H9 (cell line): Measurements from ENCODE around the gene PAQR7. TPM values are rescaled to one million over a fixed set of nuclear protein-coding genes. Genes with fewer than 3 reads are reported as not detected.

Source experiments
- DNase-seq: peaks from one replicate; pipeline ENCODE4 v3.0.0-alpha.2; 2017
- H2AFZ ChIP-seq: one replicate; pipeline ENCODE4 v1.6.1; 2013; ENCODE audit warnings: mild to moderate bottlenecking, low read length, control low read depth, moderate library complexity
- H2AK5ac ChIP-seq: 2 replicates; pipeline ENCODE4 v1.6.1; 2013; ENCODE audit warnings: low read length, control low read depth, mixed read lengths; ENCODE audit not compliant: insufficient read length
- H2BK120ac ChIP-seq: one replicate; pipeline ENCODE4 v1.6.1; 2013; ENCODE audit warnings: low read depth, mild to moderate bottlenecking, low read length, control low read depth, inconsistent platforms; ENCODE audit not compliant: poor library complexity, severe bottlenecking
- H2BK12ac ChIP-seq: 2 replicates; pipeline ENCODE4 v1.6.1; 2013; ENCODE audit warnings: low read length, control low read depth, mixed read lengths, low read depth; ENCODE audit not compliant: insufficient read length
- H2BK15ac ChIP-seq: 2 replicates; pipeline ENCODE4 v1.6.1; 2013; ENCODE audit warnings: low read depth, low read length, control low read depth
- H2BK20ac ChIP-seq: one replicate; pipeline ENCODE4 v1.6.1; 2013; ENCODE audit warnings: low read depth, mild to moderate bottlenecking, low read length, control low read depth, inconsistent platforms; ENCODE audit not compliant: poor library complexity, severe bottlenecking
- H2BK5ac ChIP-seq: 2 replicates; pipeline ENCODE4 v1.6.1; 2013; ENCODE audit warnings: low read length, control low read depth, mixed read lengths; ENCODE audit not compliant: insufficient read length
- H3K14ac ChIP-seq: 2 replicates; pipeline ENCODE4 v1.6.1; 2013; ENCODE audit warnings: low read length, control low read depth; ENCODE audit not compliant: insufficient read depth
- H3K18ac ChIP-seq: 2 replicates; pipeline ENCODE4 v1.6.1; 2013; ENCODE audit warnings: low read depth, mild to moderate bottlenecking, mixed read lengths, low read length, control low read depth; ENCODE audit not compliant: insufficient read length
- H3K23ac ChIP-seq: 2 replicates; pipeline ENCODE4 v1.6.1; 2013; ENCODE audit warnings: low read length, control low read depth, mixed read lengths, low read depth; ENCODE audit not compliant: insufficient read length
- H3K23me2 ChIP-seq: 2 replicates; pipeline ENCODE4 v1.6.1; 2013; ENCODE audit warnings: low read depth, mild to moderate bottlenecking, mixed read lengths, low read length, control low read depth; ENCODE audit not compliant: insufficient read length, poor library complexity, severe bottlenecking
- H3K27ac ChIP-seq: 2 replicates; pipeline ENCODE4 v1.5.1; 2013; ENCODE audit warnings: low read length, control low read depth, mixed read lengths, low read depth; ENCODE audit not compliant: insufficient read length
- H3K27me3 ChIP-seq: 2 replicates; pipeline ENCODE4 v1.6.1; 2013; ENCODE audit warnings: low read length, control low read depth, inconsistent platforms; ENCODE audit not compliant: insufficient read depth
- H3K4ac ChIP-seq: 2 replicates; pipeline ENCODE4 v1.6.1; 2013; ENCODE audit warnings: low read depth, mild to moderate bottlenecking, control low read depth, inconsistent platforms, low read length, moderate library complexity
- H3K4me1 ChIP-seq: 2 replicates; pipeline ENCODE4 v1.6.1; 2013; ENCODE audit warnings: low read length, control low read depth, inconsistent platforms; ENCODE audit not compliant: insufficient read depth
- H3K4me2 ChIP-seq: 2 replicates; pipeline ENCODE4 v1.6.1; 2013; ENCODE audit warnings: low read length, control low read depth, mixed read lengths; ENCODE audit not compliant: insufficient read length, insufficient read depth
- H3K56ac ChIP-seq: 2 replicates; pipeline ENCODE4 v1.6.1; 2013; ENCODE audit warnings: low read depth, mild to moderate bottlenecking, mixed read lengths, low read length, control low read depth; ENCODE audit not compliant: insufficient read length
- H3K79me1 ChIP-seq: 2 replicates; pipeline ENCODE4 v1.6.1; 2013; ENCODE audit warnings: low read depth, mild to moderate bottlenecking, moderate library complexity, low read length, control low read depth, inconsistent platforms; ENCODE audit not compliant: insufficient read depth, poor library complexity, severe bottlenecking
- H3K79me2 ChIP-seq: 2 replicates; pipeline ENCODE4 v1.6.1; 2013; ENCODE audit warnings: low read length, control low read depth, inconsistent platforms; ENCODE audit not compliant: insufficient read depth
- H3K9ac ChIP-seq: 2 replicates; pipeline ENCODE4 v1.6.1; 2013; ENCODE audit warnings: low read length, control low read depth, mixed read lengths; ENCODE audit not compliant: insufficient read length; ENCODE audit errors: extremely low read depth
- H3K9me3 ChIP-seq: one replicate; pipeline ENCODE4 v1.6.1; 2013; ENCODE audit warnings: low read depth, low read length, inconsistent platforms; ENCODE audit not compliant: control insufficient read depth
- H3T11ph ChIP-seq: one replicate; pipeline ENCODE4 v1.6.1; 2013; ENCODE audit warnings: mild to moderate bottlenecking, low read length, control low read depth, inconsistent platforms
- H4K20me1 ChIP-seq: one replicate; pipeline ENCODE4 v1.6.1; 2013; ENCODE audit not compliant: control insufficient read depth, insufficient read length, insufficient read depth
- H4K5ac ChIP-seq: 2 replicates; pipeline ENCODE4 v1.6.1; 2013; ENCODE audit warnings: low read depth, mild to moderate bottlenecking, mixed read lengths, low read length, control low read depth; ENCODE audit not compliant: insufficient read length
- H4K8ac ChIP-seq: replicated peaks from 2 replicates; pipeline ENCODE4 v1.6.1; 2013; ENCODE audit warnings: low read length, control low read depth, mixed read lengths, low read depth; ENCODE audit not compliant: insufficient read length
- H4K91ac ChIP-seq: 2 replicates; pipeline ENCODE4 v1.6.1; 2013; ENCODE audit warnings: low read depth, mild to moderate bottlenecking, moderate library complexity, mixed read lengths, low read length, control low read depth; ENCODE audit not compliant: insufficient read length
- H3K27ac Mint-ChIP-seq, 3 experiments: 2 replicates in 2 of 3; 3 replicates in 1 of 3; pipeline ENCODE4 v1.8.0; 2020 to 2021; ENCODE audit warnings: mixed read lengths in 3 of 3, mild to moderate bottlenecking in 1 of 3, moderate library complexity in 1 of 3
- H3K27me3 Mint-ChIP-seq: 2 replicates; pipeline ENCODE4 v1.8.0; 2021; ENCODE audit warnings: low read depth, mild to moderate bottlenecking, moderate library complexity, mixed read lengths
- H3K36me3 Mint-ChIP-seq, 3 experiments: 2 replicates in 2 of 3; 3 replicates in 1 of 3; pipeline ENCODE4 v1.8.0; 2020 to 2021; ENCODE audit warnings: low read depth in 3 of 3, mixed read lengths in 3 of 3; ENCODE audit not compliant: insufficient read depth in 1 of 3
- H3K4me1 Mint-ChIP-seq, 2 experiments: 2 replicates each; pipeline ENCODE4 v1.8.0; 2020; ENCODE audit warnings: mixed read lengths in 2 of 2
- H3K4me3 Mint-ChIP-seq, 2 experiments: 2 replicates in 1 of 2; 3 replicates in 1 of 2; pipeline ENCODE4 v1.8.0; 2020 to 2021; ENCODE audit warnings: mild to moderate bottlenecking in 2 of 2, mixed read lengths in 2 of 2, moderate library complexity in 1 of 2
- H3K9me3 Mint-ChIP-seq, 2 experiments: 2 replicates in 1 of 2; 3 replicates in 1 of 2; pipeline ENCODE4 v1.8.0; 2020; ENCODE audit warnings: mild to moderate bottlenecking in 2 of 2, mixed read lengths in 2 of 2, moderate library complexity in 1 of 2
- CTCF ChIP-seq: fragments of 200-600 bp; sonication (generic); conservative IDR thresholded peaks from 3 replicates; pipeline ENCODE4 v1.8.0; 2021; ENCODE audit warnings: antibody characterized with exemption, mild to moderate bottlenecking
- WGBS: extraction: QIAGEN DNeasy Blood & Tissue Kit; methylation state at CpG from one replicate; pipeline ENCODE4 v1.1.7; 2013; ENCODE audit warnings: missing lambda C conversion rate, low lambda C conversion rate, mixed read lengths; ENCODE audit not compliant: insufficient read length; ENCODE audit errors: extremely low coverage; 5-methylcytosine and 5-hydroxymethylcytosine counted together
- total RNA-seq: library from RNA; stranded (reverse); gene quantifications from 2 replicates; pipeline ENCODE4 v1.2.1, GENCODE V29; 2021

Gene PAQR7
- total RNA-seq, 1 experiment from 2014 or later = 6.3 TPM

- Histone ChIP-seq H3K18ac (no peak overlapping the region), H3K27ac (no peak overlapping the region), H3K4ac (no peak overlapping the region), H3K23me2 (peaks cover 18% of the 10 kb centered on the region), H4K8ac (no peak overlapping the region), H3K4me1 (peaks cover 2% of the 10 kb centered on the region; the same call in 1 of the 2 replicates), H2AK5ac (no peak overlapping the region), H2BK5ac (no peak overlapping the region), H3K79me1 (no peaks in the 10 kb centered on the region), H3K14ac (no peak overlapping the region), H3T11ph (no peak overlapping the region), H2BK120ac (no peak overlapping the region), H2BK12ac (no peak overlapping the region), H3K9ac (no peak overlapping the region), H3K27me3 (no peaks in the 10 kb centered on the region), H2BK20ac (no peak overlapping the region), H4K5ac (no peak overlapping the region), H2AFZ (no peak overlapping the region), H3K9me3 (no peaks in the 10 kb centered on the region), H3K23ac (no peak overlapping the region), H4K91ac (no peak overlapping the region), H4K20me1 (no peaks in the 10 kb centered on the region), H3K79me2 (no peaks in the 10 kb centered on the region), H3K4me2 (no peak overlapping the region), H3K56ac (no peak overlapping the region), H2BK15ac (no peak overlapping the region)
- no CpG with 5 or more reads among the region's 2 CpGs for WGBS
- Mint-ChIP-seq H3K27ac (no peak overlapping the region), H3K27me3 (peaks cover 32% of the 10 kb centered on the region), H3K4me1 (peaks cover 24 to 40% of the 10 kb centered on the region in 2 experiments), H3K9me3 (no peaks in the 10 kb centered on the region), H3K4me3 (no peak overlapping the region), H3K36me3 (no peaks in the 10 kb centered on the region)
- TF ChIP-seq CTCF = no peak
- DNase-seq = no peak
These were observed 48.9 kb upstream of the PAQR7 start for GRCh38 chr1:25924454-25924853.
